Bone marrow (tissue), 2 donors: ENCODE measurements around the gene CPE.
"Not testable (repeated sequence)": the region's sequence is repeated elsewhere in the genome, so short reads cannot be mapped to it uniquely, and the experiment has no call there.

Experiments used
- DNase-seq, 2 donors: peaks; one replicate each; lab custom pipeline; 2025; lab: John Stamatoyannopoulos, UW

CPE gene

GRCh38 chr4:165404080-165404479 is 25.3 kb downstream of the CPE start:
- DNase-seq, result no peak

- no peak for DNase-seq
Observed at GRCh38 chr4:165404696-165405095, 25.9 kb downstream of the CPE start.

GRCh38 chr4:165410214-165410613 is 31.4 kb downstream of the CPE start:
- no peak for DNase-seq

DNA sequence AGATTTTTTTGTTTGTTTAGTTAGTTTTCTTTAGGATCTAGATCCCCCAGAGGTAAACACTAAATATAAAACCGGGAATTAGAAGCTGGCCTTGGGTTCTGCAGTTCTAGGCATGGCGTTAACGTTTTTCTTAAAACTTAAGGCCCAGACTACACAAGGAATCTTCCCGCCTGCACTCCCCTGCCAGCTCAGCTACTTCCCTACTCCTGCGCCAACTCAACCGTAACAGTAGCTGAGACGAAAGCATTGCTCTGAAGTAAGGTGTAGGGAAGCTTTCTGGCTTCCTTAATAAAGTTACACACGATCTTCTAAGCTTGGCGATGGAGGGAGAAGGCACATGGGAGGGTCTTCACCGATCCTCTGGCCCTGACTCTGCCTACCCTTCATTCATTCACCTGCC is 37.1 kb downstream of the CPE start:
- DNase-seq, result no peak

DNA sequence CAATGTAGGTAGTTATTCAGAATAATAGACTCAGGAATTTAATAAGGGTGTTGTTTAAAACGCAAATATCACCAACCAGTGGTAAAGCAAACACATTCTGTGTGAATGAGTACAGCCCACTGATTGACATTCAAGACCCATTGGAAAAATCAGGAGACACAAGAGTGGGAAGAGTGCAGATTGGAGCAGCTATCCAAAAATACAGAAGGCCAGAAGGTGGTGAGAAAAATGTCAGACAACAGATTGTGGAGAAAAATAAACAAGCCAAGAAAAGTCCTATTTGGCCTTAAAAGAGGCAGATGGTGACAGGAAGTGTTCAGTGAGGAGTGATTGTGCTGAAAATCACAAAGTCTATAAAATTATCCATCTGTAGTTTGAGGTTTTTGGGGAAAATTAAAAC is 39.3 kb downstream of the CPE start:
- no peak for DNase-seq

DNA sequence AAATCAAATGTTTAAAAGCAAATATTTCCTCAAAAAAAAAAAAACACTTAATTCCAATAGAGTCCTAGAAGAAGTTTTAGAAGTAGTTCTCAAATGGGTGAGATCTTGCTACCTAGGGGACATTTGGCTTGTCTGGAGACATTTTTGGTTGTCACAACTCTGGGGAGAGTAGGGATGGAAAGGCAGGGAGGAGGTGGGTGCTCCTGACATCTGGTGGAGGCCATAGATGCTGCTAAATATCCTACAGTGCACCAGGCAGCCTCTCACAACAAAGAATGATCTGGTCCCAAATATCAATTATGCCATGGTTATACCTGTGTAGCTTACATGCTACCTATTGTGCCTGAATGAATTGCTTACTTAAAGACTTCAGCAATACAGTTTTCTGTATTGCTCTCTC is 46.8 kb downstream of the CPE start:
- no peak for DNase-seq

GRCh38 chr4:165426331-165426730 is 47.5 kb downstream of the CPE start:
- DNase-seq, result no peak

- no peak for DNase-seq
Observed at GRCh38 chr4:165426823-165427222, 48.0 kb downstream of the CPE start.

DNA sequence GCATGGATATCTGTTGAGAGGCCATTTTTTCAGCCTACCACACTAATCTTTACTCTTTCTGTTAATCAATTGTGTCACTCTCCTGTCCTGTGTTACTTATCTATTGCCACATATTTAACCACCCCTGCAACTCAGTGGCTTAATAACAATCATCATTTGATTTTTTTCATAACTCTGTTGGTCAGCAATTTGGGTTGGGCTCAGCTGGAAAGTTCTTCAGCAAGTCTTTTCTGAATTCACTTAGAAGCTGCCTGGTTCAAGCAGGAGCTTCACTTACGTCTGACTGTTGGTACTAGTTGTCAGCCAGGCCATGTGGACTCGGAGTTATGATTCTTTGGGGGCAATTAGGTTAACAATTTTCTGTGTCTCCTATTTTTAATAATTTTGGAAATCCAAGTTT is 50.1 kb downstream of the CPE start:
- no peak for DNase-seq

DNA sequence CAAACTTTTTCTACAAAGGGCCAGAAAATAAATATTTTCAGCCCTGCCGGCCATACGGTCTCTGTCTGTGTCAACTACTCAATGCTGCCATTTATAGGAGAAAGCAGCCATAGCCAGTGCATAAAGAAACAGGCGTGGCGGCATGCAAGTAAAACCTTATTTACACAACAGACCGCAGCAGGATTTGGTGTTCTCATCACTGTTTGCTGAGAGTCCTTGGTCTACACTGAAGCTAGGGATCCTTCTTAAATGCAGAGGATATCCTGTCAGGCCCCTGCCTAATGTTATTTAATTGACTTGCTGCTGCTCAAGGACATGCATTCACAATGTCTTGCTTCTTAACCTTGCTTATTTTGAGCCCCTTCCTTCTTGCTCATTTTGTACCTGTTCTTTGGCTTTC is 54.7 kb downstream of the CPE start:
- no peak for DNase-seq

GRCh38 chr4:165437691-165438090 is 58.9 kb downstream of the CPE start:
- DNase-seq, result no peak

DNA sequence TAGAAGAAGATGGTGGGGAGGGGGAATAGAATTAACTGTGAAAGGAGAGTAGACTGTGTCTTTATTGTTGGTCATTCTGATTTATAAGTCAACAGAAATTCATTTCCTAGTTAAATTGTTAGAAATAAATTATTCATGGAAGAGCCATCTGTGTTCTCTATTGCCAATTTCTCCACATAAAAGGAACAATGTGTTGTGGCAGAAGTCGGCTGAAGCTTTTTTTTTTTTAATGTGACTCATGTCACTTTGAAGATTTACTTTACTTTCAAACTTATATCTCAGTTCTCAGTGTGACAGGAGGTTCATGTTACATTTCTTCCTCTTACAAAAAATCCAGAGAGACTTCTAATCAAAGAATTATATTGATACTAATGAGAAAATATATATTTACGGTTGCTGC is 60.5 kb downstream of the CPE start:
- DNase-seq, result no peak

DNA sequence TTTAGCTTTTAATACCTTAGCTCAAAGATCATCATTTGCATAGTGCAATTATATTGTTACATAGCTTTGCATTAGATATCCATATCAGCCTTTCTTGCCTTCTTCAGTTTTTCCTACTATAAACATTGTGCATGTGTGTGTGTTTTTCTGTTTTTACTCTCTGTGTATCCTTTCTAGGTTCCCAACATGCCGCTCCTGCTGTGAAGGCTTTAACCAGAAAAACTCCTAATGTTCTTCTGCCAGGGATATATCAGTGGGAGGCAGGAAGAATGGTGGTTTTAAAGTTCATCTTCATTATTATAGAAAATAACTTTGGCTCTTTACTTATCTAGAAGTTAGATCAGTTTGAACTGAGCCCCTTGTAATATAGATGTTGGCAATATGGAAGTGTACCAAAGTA is 61.2 kb downstream of the CPE start:
- no peak for DNase-seq

DNA sequence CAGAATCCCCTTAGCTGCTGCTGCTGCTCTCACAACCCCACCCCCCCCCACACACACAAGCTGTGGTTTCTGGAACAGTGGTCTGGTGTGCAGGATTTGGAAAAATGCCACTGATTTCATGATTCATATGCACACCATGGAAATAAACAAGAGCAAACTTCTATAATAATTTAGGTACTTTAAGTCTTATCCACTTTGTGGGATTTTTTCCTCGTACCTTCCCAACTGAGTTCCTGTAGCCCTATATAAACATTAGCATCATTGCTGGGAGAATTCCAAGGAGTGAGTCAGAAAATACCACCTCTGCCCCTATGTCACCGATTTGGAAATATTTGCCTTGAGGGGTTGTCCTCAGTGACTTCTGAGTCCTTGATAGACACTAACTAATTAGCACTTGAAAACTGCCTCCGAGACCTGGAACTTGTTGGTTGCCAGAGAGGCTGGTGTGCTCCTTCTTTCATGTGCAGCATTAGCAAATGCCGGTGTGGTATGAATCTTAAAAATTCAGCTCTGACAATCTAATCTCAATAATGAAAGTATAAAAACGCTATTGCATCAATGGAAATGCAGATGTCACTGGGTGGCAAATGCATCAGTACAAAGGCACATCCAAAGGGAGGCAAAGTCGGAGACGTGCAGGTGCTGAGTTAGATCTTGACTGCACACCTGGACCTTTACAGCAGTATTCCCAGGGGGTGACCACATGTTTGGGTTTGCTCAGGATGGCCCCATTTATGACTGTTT is 61.8 kb downstream of the CPE start:
- DNase-seq, result no peak

- DNase-seq, result no peak
Observed at GRCh38 chr4:165443276-165443675, 64.5 kb downstream of the CPE start.

GRCh38 chr4:165448700-165449099 is 69.9 kb downstream of the CPE start:
- DNase-seq, result no peak

- no peak for DNase-seq
Observed at GRCh38 chr4:165449333-165449732, 70.5 kb downstream of the CPE start.

DNA sequence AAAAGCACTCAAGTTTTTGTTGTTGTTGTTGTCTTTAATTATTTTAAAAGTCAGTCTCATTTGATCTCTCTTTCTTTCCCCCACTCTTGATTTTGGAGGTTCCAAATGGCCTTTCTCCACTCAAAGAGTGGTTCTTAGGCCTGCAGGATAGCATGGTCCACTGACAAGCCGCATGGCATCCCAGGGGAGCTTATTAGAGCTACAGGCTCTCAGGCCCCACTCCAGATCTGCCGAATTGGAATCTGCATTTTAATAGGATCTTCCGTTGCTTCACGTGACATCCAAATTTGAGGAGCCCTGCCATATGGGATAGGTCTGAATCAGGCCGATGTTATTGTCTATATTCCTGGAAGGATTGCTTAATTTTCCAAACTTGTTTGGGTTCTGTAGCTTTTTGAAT is 72.1 kb downstream of the CPE start:
- DNase-seq, result no peak

DNA sequence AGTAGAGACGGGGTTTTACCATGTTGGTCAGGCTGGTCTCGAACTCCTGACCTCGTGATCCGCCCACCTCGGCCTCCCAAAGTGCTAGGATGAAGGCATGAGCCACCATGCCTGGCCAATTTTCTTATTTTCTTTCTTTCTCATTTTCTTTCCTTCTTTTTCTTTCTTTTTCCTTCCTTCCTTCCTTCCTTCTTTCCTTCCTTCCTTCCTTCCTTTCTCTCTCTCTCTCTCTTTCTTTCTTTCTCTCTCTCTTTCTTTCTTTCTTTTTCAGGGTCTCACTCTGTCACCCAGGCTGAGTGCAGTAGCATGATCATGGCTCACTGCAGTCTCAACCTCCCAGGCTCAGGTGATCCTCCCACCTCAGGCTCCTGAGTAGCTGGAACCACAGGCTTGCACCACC is 74.3 kb downstream of the CPE start:
- DNase-seq, result not testable (repeated sequence)

DNA sequence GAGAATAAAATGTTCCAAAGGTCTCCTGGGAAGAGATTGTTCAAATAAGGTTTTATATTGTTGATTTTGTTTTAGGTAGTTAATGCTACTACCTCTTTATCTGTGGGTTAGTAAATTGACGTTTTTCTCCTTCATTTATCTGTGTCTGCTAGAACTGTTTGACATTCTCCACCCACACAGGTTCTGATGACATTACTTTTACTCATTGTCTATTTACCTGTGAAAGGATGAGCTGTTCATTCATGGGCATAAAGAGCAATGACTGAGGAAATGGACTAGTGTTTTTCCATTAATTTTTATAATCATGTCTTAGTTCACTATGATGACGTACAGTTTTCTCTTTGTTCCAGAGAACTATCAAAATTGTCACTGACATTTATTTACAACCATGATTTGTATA is 75.6 kb downstream of the CPE start:
- no peak for DNase-seq

DNA sequence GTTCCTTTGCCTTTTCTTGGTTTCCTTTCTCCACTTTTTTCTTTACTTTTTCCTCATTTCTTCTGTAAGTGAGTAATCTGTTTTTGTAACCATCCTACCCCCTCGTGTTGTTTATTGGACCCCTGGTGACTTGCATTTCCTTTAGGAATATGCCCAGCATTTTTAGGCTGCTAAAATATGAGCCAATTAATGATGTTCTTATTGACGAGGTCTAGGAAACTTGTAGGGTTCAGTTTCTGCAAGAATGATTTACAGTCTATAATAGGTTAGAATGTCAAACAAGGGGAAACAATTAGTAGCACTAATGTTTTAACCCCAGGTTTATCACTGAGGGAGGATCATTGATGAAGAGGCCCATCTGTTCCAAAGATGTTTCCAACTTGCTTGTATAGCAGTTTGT is 79.0 kb downstream of the CPE start:
- DNase-seq, result no peak

DNA sequence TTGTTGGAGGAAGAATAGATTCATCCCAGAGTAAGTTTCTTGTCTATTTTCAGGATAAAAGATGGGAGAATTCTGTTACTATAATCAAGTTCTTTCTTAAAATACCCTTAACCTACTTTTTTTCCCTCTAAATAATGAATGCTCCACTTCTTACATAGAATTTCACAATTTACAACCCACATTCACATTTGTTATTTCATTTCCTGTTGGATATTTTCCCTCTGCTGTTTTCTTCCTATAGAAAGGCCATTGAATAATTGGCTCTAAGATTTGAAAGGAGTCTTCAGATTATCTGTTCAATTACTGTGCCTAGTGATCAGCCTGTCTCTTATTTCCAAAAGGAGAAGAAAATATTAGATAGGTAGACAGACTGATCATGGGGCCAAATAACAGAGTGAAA is 79.7 kb downstream of the CPE start:
- DNase-seq, result no peak

GRCh38 chr4:165461159-165461821 is 82.5 kb downstream of the CPE start:
- DNase-seq, result no peak

DNA sequence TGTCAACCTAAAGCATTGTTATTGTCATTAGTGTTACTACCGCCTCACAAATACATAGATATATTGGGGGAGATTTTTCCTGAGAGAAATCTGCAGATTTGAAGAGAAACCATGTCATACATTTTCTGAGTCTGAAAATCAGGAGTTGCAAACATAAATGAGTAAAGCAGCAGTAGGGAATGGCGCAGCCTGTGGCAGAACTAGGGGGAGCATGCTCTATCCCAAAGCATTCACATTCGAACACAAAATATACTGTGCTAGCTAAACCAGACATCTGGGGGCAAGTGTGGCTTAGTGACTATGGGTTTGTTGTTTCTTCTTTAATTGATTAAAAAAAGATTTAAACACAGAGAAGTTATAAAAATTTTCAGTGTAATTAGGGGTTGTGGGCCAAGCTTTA is 83.2 kb downstream of the CPE start:
- DNase-seq, result no peak
